GM19099 (cell line): Measurements from ENCODE around the gene AP3B1.

Source experiments
- POLR2A ChIP-seq: IDR thresholded peaks from 3 replicates; pipeline ENCODE4 v1.6.1; 2011; ENCODE audit warnings: low read depth; ENCODE audit not compliant: insufficient read length; ENCODE audit errors: extremely low read depth

AP3B1 gene

DNA sequence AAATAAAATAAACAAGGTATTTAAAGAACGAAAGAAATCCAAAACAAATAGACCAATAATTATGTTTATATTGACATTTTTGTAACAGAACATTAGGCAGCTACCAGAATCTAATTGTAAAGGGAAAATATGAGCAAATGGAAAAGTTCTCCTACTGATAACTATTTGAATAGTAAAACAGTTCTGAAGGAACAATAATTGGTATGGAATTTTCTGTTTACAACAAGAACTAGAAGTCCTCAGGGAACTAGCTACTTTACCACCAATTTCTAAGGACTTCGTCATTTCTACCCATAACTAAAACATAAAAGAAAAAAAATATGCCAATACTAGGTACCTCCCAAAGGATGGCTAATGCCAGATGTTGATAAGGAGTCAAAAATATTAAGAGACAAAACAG lies 58.5 kb downstream of the AP3B1 start:
- no peak for TF ChIP-seq POLR2A

DNA sequence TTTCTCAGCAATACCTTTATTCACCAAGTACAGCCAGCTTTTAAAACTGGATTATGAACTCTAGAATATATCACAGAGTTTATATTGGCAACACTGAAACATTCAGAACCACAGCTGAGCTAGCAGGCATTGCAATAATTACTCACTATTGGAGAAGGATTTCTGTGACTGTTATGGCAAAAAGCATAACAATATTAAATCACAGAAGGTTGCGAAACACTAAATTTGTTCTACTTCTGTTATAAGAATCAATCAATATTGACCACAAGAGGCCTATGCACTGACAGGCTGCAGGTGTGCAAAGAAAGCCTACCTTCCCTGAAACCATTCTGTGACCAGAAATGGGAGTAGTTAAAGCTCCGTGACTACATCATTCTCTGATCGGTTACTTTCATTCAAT lies 59.2 kb downstream of the AP3B1 start:
- no peak for TF ChIP-seq POLR2A

GRCh38 chr5:78234804-78235203 lies 59.7 kb downstream of the AP3B1 start:
- TF ChIP-seq POLR2A: no peak

GRCh38 chr5:78232163-78232562 lies 62.3 kb downstream of the AP3B1 start:
- TF ChIP-seq POLR2A: no peak

DNA sequence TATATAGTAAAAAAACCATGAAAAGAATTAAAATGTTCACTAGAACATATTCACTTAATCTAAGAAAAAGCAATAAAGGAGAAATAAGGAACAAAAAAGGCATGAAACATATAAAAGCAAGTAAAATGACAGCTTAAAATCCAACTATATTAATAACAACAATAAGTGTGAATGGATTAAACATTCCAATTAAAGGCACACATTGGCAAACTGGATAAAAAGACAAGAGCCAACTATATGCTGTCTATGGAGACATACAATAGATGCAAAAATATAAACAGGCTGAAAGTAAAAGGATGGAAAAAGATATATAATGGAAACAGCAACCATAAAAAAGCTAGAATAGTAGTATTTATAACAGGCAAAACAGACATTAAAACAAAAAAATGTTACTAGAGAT lies 70.1 kb downstream of the AP3B1 start:
- no peak for TF ChIP-seq POLR2A

DNA sequence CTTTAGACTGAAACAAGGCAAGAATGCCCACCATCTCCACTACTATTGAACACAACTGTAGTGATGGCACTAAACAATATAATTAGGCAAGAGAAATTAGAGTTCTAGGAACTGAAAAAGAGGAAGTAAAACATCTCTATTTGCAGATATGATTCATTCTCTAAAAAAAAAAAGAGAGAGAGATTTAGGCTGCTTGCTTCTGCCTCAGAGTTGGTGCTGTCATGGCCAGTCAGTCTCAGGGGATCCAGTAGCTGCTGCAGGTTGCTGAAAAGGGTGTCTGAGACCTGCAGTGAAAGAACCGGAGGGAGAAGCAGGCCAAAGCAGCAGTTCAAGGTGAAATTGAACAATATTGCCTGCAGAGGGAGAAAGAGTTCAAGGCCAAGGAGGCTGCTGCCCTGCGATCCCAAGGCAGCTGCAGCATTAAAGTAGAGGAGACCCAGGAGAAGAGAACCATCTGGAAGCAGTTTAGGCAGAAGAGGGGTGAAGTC lies 72.5 kb downstream of the AP3B1 start:
- no peak for TF ChIP-seq POLR2A

- TF ChIP-seq POLR2A: no peak
Observed at GRCh38 chr5:78221467-78221866, 73.0 kb downstream of the AP3B1 start.

DNA sequence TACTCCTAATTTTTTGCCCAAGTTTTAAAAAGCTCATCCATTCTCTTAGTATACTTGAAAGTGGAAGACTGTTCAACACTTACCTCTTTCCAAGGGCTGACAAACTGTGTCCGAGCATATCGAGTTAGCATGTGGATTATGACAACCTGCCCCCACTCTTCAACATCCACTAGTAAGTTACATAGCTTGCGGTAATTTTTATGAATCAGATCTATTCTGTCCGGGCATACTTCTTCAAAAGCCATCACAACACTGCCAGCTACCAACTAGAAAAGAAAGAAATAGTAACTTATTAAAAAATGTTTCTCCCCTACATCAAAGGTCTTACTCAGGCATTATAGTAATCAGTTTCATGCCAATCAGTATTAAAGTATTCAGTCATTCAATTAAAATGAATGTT lies 78.5 kb downstream of the AP3B1 start:
- TF ChIP-seq POLR2A: no peak

DNA sequence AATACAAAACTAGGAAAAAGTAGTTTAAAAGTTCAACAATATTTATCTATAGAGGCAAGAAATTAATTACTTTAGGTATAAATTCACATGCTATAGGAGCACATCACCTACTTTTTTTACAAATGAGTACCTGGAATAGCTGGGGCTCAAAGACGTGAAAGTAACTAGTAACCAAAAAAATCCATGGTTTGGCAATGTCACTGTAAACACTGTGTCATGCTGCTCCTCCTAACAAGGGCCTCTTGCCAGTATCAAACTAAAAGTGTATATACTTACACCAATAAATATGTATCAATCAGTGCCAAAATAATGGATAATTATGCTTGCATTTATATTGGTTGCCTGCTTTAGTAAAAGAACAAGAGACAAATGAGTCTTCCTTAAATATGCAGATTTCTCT lies 78.9 kb downstream of the AP3B1 start:
- TF ChIP-seq POLR2A: no peak

DNA sequence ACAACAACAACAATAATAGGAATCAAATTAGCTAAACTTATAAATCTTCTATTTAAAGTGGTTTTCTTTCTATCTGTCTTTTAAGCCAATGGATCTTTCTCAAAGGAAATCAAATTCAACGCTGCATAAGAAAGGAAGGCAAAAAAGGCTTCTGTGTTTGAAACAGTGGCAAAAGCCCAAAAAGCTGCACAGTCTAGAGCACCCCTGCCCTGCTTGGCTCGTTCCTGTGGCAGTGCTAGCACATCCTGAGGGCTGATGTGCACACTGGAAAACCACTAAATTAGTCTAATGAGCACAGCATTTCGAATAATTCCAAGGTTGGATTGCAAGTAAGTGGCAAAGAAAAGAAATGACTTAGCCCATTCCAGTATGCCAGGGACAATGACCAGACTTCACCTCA lies 80.7 kb downstream of the AP3B1 start:
- no peak for TF ChIP-seq POLR2A

GRCh38 chr5:78211052-78211451 lies 83.4 kb downstream of the AP3B1 start:
- no peak for TF ChIP-seq POLR2A

DNA sequence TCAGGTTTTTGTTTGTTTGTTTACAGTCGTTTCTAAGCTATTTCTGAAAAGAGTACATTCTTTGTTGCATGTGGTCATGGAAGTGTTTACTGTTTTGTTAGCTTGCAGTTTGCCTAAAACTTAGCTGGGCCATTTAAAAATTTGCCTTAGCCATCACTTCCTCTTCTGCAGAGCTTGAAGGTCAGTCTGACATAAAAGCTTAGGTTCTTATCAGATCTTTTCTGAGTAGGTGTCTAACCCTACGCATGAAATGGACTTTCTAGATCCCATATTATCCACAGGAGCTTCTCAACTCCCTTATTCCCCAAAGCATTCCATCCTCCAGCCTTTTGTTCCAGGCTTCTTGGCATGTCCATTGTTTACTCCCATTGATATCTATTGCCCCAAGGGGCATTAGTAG lies 90.3 kb downstream of the AP3B1 start:
- no peak for TF ChIP-seq POLR2A

DNA sequence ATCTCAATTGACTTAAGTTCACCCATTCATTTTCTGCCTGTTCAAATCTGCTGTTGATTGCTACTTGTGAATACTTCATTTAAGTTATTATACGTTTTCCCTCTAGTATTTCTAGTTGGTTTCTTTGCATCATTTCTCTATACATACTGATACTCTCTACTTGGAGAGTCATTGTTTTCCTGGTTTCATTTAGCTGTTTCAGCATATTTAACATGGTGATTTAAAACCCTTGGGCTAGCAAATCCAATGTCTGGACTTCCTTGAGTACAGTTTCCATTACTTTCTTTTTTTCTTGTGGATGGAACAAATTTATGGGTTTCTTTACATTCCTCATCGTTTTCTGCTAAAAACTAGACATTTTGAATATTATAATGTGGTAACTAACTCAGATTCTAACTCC lies 90.7 kb downstream of the AP3B1 start:
- no peak for TF ChIP-seq POLR2A

GRCh38 chr5:78190402-78190801 lies 104.1 kb downstream of the AP3B1 start:
- no peak for TF ChIP-seq POLR2A

DNA sequence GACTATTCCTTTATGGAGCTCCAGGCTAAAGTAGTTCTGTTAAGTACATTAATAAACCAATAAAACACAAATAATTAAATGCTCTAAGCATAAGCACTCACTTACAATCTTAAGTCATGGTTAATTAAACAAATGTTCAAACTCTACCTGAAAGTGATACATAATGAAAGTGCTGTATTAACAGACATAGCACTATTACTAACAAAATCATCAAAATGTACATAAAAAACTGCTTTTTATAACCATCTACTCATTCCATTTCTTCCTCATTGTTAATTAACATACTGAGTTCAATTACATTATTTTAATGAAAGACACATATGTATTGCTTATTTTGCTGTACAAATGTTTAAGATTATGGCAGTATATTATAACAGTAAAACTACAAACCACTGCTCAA lies 107.3 kb downstream of the AP3B1 start:
- no peak for TF ChIP-seq POLR2A

DNA sequence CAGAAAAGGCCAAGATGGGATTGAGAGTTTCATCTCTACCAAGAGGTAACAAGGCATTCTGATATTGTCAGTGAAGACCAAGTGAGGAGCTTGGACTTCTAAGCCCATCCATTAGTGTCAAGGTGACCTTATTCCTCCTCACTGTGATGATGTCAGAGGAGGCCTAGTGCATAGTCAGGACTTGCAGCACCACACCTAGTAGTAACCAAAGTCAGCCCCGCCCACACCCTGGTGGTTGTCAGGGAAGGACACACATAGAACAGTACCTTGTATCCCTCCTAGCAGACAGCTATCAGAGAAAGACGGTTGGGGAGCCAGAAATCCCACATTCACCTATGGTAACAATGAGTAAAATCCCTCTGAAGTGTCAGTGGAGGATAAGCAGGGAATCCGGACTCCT lies 111.7 kb downstream of the AP3B1 start:
- no peak for TF ChIP-seq POLR2A

GRCh38 chr5:78178356-78178755 lies 116.1 kb downstream of the AP3B1 start:
- no peak for TF ChIP-seq POLR2A

DNA sequence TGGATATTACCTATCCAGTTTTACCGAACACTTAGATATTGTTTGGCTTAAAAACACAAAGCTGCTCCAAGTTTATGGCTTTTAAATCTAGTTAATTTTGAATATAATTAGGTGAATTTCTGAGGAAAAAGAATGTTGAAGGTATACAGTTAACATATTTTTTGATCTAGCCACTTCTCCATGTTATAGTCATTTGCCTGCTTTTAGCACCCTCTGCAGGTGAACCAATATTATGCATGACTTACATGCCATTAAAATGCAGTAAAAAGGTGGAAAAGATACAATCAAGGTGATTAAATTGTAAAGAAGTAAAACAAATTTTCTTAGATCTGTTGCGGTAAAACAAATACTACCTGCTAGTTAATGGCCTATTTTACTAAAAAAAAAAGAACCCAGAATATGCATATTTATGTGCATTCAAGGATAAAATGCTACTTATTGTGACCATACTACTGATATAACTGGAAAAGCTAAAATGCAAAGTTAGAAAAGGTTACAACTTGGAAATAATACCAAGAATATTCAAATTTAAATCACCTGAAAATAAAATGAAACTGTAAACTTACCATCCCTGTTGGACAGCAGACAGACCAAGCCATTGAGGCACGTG lies 132.1 kb downstream of the AP3B1 start:
- no peak for TF ChIP-seq POLR2A

DNA sequence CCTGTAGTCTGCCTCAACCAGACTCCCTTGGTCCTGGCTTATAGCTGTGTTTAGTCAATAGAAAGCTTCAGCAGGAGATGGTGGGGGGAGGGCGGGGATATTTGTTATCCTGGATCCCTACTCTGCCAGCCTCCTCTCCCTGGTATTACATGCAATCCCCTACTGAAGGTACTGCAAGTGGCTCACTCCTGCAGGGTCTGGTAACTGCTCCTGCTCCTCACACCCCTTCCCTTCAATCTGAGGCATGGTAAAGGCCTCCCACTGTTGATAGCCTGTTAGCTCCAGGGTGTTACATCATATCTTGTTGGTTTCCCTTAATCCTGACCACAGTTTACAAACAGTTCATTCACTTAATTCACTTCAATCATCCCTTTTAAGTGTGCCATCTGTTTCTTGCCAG lies 137.5 kb downstream of the AP3B1 start:
- no peak for TF ChIP-seq POLR2A
